OCI-LY1 (cell line): Measurements from ENCODE around the gene ZNF385C.

Experiments used
- H2AFZ ChIP-seq: fragments of 200-600 bp; sonication (generic), shearing (Covaris generic); 2 replicates; pipeline ENCODE4 v1.6.0; 2014; ENCODE audit warnings: antibody characterized with exemption, mild to moderate bottlenecking, low read length
- H3F3A ChIP-seq: fragments of 200-600 bp; sonication (generic), shearing (Covaris generic); 2 replicates; pipeline ENCODE4 v1.6.0; 2014; ENCODE audit warnings: mild to moderate bottlenecking, antibody characterized with exemption, low read length, moderate library complexity; ENCODE audit not compliant: insufficient read depth
- H3K27ac ChIP-seq: fragments of 200-600 bp; sonication (generic); 2 replicates; pipeline ENCODE4 v1.5.1; 2014; ENCODE audit warnings: low read length, mixed run types, mild to moderate bottlenecking, low read depth; ENCODE audit not compliant: poor library complexity, severe bottlenecking
- H3K27me3 ChIP-seq: fragments of 200-600 bp; sonication (generic); 2 replicates; pipeline ENCODE4 v1.6.0; 2014; ENCODE audit warnings: antibody characterized with exemption, mild to moderate bottlenecking, low read length, moderate library complexity; ENCODE audit not compliant: insufficient read depth
- H3K36me3 ChIP-seq: fragments of 200-600 bp; sonication (generic); 2 replicates; pipeline ENCODE4 v1.6.1; 2014; ENCODE audit warnings: mild to moderate bottlenecking, antibody characterized with exemption, low read length, moderate library complexity, mixed read lengths; ENCODE audit not compliant: insufficient read depth
- H3K4me1 ChIP-seq: fragments of 200-600 bp; sonication (generic); 2 replicates; pipeline ENCODE4 v1.5.1; 2014; ENCODE audit warnings: mild to moderate bottlenecking, low read length, moderate library complexity; ENCODE audit not compliant: insufficient read depth, severe bottlenecking
- H3K4me2 ChIP-seq: fragments of 200-600 bp; sonication (generic), shearing (Covaris generic); 2 replicates; pipeline ENCODE4 v1.6.1; 2014; ENCODE audit warnings: low read length
- H3K4me3 ChIP-seq: fragments of 200-600 bp; sonication (generic); 2 replicates; pipeline ENCODE4 v1.5.1; 2014; ENCODE audit warnings: low read length, low read depth, mild to moderate bottlenecking, mixed read lengths; ENCODE audit not compliant: poor library complexity, severe bottlenecking
- H3K79me2 ChIP-seq: fragments of 200-600 bp; shearing (Covaris generic); 2 replicates; pipeline ENCODE4 v1.6.1; 2016; ENCODE audit warnings: mixed run types, low read length, mixed read lengths; ENCODE audit not compliant: insufficient read depth
- H3K9ac ChIP-seq: fragments of 200-600 bp; sonication (generic), shearing (Covaris generic); 2 replicates; pipeline ENCODE4 v1.6.1; 2014; ENCODE audit warnings: mild to moderate bottlenecking, low read length, mixed read lengths
- H3K9me2 ChIP-seq: fragments of 200-600 bp; sonication (generic), shearing (Covaris generic); 2 replicates; pipeline ENCODE4 v1.6.1; 2014; ENCODE audit warnings: low read depth, mild to moderate bottlenecking, low read length, mixed read lengths
- H3K9me3 ChIP-seq: fragments of 200-600 bp; shearing (Covaris generic); 2 replicates; pipeline ENCODE4 v1.6.1; 2014; ENCODE audit warnings: low read length, mixed read lengths
- H4K20me1 ChIP-seq: fragments of 200-600 bp; sonication (generic), shearing (Covaris generic); 2 replicates; pipeline ENCODE4 v1.6.0; 2016; ENCODE audit warnings: mild to moderate bottlenecking, low read length; ENCODE audit not compliant: insufficient read depth
- EZH2 ChIP-seq: fragments of 200-600 bp; sonication (generic), shearing (Covaris generic); IDR thresholded peaks from 2 replicates; pipeline ENCODE4 v1.8.0; 2017; ENCODE audit warnings: borderline replicate concordance, mixed run types, mild to moderate bottlenecking, antibody characterized with exemption, low read length, moderate library complexity, mixed read lengths
- TF ChIP-seq, protein P1 (sequence below): fragments of 200-600 bp; sonication (generic), shearing (Covaris generic); IDR thresholded peaks from 2 replicates; pipeline ENCODE4 v1.5.1; 2017; ENCODE audit warnings: mild to moderate bottlenecking, antibody characterized with exemption, low read length, moderate library complexity, mixed read lengths

Gene ZNF385C

DNA sequence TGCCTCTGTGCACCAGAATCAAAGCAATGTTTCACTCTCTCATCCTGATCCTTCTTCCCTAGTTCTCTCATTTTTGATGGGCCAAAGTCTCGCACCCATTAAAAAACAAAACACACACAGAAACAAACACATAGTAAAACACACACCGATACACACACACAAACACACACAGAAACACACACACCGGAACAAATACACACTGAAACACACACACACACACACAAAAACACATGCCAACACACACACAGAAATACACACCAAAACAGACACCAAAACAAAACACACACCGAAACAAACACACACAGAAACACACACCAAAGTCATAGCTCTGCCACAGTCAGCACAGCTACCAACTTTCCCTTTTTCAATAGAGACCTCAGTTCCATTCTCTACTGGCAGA is 33.0 kb upstream of the ZNF385C start:
- Histone ChIP-seq H3K27ac (peak overlapping the region; percentile 98), H3K27me3 (no peaks in the 10 kb centered on the region), H3K4me1 (peaks cover 57% of the 10 kb centered on the region), H3K4me2 (peak overlapping the region; percentile 61; the same call in 1 of the 2 replicates), H3K36me3 (peaks cover 39% of the 10 kb centered on the region), H3K9me3 (no peaks in the 10 kb centered on the region), H2AFZ (no peak overlapping the region), H4K20me1 (no peaks in the 10 kb centered on the region), H3K4me3 (no peak overlapping the region), H3K9ac (peak overlapping the region; percentile 49; the same call in 1 of the 2 replicates), H3K9me2 (no peaks in the 10 kb centered on the region), H3K79me2 (peaks cover 10% of the 10 kb centered on the region), H3F3A (peaks cover 24% of the 10 kb centered on the region; the same call in 1 of the 2 replicates)
- no peak for TF ChIP-seq EZH2
- TF ChIP-seq, protein P1, sequence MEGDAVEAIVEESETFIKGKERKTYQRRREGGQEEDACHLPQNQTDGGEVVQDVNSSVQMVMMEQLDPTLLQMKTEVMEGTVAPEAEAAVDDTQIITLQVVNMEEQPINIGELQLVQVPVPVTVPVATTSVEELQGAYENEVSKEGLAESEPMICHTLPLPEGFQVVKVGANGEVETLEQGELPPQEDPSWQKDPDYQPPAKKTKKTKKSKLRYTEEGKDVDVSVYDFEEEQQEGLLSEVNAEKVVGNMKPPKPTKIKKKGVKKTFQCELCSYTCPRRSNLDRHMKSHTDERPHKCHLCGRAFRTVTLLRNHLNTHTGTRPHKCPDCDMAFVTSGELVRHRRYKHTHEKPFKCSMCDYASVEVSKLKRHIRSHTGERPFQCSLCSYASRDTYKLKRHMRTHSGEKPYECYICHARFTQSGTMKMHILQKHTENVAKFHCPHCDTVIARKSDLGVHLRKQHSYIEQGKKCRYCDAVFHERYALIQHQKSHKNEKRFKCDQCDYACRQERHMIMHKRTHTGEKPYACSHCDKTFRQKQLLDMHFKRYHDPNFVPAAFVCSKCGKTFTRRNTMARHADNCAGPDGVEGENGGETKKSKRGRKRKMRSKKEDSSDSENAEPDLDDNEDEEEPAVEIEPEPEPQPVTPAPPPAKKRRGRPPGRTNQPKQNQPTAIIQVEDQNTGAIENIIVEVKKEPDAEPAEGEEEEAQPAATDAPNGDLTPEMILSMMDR, result no peak

DNA sequence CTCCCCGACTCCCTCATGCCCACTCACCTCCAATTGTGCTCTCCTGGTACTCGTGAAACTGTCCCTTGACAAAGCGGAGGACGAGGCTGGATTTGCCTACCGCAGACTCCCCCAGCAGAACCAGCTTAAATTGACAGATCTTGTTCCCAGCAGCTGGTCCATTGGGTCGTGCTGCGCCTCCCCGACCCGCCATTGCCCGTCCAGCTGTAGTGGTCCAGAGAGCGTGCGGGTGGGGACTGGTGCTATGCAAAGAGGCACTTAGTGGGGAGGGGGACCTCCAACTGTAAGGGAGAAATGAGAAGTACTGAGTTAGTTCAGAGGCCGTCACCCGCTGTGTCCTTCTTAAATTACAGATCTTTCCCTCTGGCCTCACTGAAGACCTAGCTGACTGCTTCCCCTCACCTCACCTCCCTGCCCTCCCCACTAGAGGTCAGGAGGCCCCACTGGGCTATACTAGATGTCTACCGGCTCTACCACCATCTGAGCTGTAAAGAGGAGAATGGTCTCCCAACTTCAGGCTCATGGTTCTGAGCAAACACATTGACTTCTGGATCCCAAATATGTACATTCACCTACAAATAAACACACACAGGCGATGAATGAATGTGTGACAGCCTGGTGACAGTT is 32.1 kb upstream of the ZNF385C start:
- Histone ChIP-seq H3K9ac (no peak overlapping the region), H3K27me3 (no peaks in the 10 kb centered on the region), H3K36me3 (peaks cover 47% of the 10 kb centered on the region), H3K4me2 (no peak overlapping the region), H3K9me2 (no peaks in the 10 kb centered on the region), H3K79me2 (peaks cover 10% of the 10 kb centered on the region), H3K27ac (peak overlapping the region; percentile 98), H3K4me3 (no peak overlapping the region), H4K20me1 (no peaks in the 10 kb centered on the region), H3F3A (peaks cover 24% of the 10 kb centered on the region; the same call in 1 of the 2 replicates), H3K4me1 (peaks cover 49% of the 10 kb centered on the region), H3K9me3 (no peaks in the 10 kb centered on the region), H2AFZ (no peak overlapping the region)
- TF ChIP-seq, protein P1, result peak; percentile 38; the same call in 1 of the 2 replicates
- no peak for TF ChIP-seq EZH2

DNA sequence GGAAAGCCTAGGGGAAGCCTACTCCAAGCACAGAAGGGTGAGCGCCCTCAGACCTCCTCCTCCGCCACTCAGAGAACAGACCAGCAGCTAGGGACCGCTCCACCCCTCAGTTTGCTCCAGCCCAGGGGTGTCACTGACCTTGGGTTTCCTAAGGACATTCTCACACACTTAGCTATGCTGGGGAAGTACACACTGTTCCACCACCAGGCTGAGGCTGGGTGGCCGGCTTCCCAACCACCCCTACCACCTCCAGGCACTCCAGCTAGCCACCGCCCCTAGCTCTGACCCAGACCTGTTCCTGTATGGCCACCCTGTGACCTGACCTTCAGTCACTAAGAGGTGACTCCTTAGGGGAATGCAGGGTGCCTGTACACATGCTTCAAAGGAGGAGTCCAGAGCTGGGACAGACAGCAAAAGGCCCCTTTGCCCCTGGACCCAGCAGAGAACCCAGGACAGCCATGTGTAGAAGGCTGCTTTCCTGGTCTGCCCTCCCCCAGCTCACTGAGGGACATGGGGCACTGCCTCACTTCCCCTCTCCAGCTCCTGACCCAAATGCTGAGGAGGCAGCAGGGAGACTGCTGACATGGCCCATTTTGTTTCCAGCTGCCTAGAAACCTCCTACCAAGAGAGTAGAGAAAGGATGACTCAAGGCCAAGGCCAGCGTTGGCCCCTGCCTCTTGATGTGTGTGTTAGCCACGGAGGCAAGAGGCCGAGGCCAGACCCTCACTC is 31.0 kb upstream of the ZNF385C start:
- no peak for TF ChIP-seq EZH2
- TF ChIP-seq, protein P1, result no peak
- H3K9me3 ChIP-seq, result no peaks in the 10 kb centered on the region
- no peaks in the 10 kb centered on the region for H4K20me1 ChIP-seq
- H3K36me3 ChIP-seq, result peaks cover 54% of the 10 kb centered on the region
- no peaks in the 10 kb centered on the region for H3K9me2 ChIP-seq
- H3K79me2 ChIP-seq, result peaks cover 10% of the 10 kb centered on the region
- H3K27me3 ChIP-seq, result no peaks in the 10 kb centered on the region
- peaks cover 19% of the 10 kb centered on the region; the same call in 1 of the 2 replicates for H3F3A ChIP-seq
- H3K4me1 ChIP-seq, result peaks cover 37% of the 10 kb centered on the region
- H2AFZ ChIP-seq, result no peak overlapping the region
- no peak overlapping the region for H3K4me2 ChIP-seq
- no peak overlapping the region for H3K4me3 ChIP-seq
- no peak overlapping the region for H3K27ac ChIP-seq
- no peak overlapping the region for H3K9ac ChIP-seq
